NCI-H2227 treated with DMSO at 0.1 percent for 48 hours (cell line): ENCODE data around the gene UNC13B.

Experiments
- DNase-seq: peaks from one replicate; lab custom pipeline; 2025; lab: John Stamatoyannopoulos, UW

The UNC13B gene

DNA sequence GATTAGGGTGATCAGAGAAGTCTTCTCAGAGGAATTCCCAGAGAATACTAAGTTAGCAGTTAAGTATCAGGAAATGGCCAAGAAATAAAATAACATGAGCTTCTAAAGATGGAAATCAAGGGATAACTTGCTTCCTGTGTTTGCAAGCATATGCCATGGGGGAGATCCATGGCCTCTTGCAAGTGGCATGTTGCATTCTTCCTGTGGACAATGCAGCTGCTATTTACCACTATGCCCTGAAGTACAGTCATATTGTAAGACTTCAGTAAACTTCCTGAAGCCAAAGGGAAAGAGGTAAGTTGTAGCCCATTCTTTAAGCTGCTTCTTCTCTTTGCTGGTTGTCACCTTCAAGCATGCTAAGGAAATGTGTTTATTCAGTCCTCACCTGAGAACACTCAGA lies 173.4 kb downstream of the UNC13B start:
- no peak for DNase-seq

DNA sequence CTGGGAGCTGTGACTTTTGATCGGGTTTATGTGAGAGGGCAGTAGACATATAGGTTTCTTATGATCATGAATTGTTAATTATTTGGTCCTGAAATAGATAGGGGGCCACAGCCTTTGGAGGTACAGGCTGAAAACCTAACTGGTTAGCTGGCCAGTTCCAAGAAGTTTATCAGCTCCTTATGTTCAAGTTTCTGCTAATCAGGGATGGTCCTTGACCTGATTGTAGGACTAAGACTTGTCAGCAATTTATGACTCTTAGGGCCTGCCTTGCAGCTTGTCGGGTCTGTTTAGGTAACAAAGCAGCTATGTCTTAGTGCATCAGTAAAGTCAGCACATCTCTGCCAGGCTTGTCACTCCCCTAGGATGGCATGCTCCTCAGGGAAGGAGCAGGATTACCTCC lies 176.3 kb downstream of the UNC13B start:
- DNase-seq = no peak

DNA sequence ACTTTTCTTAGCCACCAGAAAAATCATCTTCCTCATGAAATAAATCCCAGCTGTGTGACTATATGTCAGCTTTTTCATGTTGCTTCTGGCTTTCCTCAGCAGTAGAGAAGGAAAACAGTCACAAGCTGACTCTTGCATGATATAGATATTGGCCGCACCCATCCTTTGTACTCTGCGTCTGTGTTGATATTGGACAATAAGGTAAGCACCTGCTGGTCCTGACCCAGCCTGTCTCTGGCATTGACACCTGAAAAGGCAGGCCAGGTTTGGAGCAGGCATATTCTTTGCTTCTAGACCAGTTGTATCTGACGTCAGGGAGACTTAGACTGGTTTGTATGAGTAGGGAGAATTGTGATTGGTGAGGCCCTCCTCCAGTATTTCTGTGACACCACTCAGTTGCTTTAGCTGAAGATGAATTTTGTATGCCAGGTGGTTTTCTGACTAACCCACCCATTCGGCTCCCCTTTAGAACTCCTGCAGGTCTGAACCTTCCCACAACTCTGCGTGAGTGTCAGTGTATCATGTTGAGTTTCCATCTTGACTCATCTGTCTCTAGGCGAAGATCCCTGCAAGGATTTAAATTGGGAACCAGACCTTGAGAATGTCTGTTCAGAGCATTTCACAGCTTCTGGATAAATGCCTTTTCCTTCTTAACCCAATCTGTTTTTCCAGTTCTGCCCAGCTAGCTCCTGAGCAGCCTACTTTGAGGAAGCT lies 176.9 kb downstream of the UNC13B start:
- no peak for DNase-seq

DNA sequence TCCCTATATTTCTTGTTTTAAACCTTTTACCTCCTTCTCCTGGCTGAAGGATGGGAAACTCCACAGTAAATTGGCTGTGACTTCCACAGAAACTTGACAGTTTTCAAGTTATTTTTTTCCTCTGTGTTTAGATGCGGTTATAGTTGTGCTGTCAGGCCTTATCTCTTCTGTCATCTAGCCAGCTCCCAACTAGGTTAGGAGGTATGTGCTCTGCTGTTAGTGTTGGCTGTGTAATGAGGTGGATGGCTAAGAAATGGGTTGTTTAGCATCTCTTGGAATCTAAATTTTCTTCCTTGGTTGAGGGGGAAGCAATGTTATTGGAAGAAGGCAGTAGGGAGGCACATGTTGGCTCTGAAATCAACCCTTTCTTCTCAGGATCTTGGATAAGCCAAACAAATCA lies 178.2 kb downstream of the UNC13B start:
- DNase-seq = no peak

DNA sequence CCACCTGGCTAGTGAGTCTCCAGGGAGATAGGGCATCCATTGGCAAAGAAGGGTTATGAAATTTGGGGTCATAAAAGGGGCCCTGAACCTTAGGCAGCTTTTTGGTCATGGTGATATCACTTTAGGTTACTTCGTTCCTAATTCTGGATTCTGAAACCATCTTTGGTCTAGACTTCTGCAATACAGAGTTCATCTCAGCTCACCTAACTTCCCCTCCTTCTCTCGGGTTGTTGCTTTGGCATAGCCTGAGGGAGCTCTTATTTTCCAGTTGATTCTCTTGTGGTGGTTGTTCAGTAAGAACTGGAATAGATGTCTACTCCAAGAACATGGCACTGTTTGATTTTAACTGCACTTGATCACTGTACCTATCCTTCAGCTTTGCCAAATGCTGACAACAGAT lies 179.2 kb downstream of the UNC13B start:
- DNase-seq = no peak

DNA sequence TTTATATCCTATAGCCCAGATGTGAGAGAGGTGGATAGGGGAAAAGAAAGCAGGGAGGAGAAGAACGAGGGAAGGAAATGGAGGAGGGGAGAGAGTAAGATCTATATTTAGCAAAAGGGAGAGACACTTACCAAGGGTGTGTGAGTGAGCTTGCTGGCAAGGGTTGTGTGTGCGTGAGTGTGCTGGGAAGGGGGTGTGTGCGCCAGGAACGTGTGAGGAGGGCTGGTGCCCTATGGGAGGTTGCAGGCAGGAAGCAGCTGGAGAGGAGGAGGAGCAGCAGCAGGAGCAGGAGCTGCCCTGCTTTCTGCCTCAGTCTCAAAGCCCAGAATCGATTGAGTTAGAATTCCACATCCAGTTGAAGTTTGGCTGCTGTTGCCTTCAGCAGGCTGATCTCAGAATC lies 179.8 kb downstream of the UNC13B start:
- DNase-seq = peak; percentile 29

DNA sequence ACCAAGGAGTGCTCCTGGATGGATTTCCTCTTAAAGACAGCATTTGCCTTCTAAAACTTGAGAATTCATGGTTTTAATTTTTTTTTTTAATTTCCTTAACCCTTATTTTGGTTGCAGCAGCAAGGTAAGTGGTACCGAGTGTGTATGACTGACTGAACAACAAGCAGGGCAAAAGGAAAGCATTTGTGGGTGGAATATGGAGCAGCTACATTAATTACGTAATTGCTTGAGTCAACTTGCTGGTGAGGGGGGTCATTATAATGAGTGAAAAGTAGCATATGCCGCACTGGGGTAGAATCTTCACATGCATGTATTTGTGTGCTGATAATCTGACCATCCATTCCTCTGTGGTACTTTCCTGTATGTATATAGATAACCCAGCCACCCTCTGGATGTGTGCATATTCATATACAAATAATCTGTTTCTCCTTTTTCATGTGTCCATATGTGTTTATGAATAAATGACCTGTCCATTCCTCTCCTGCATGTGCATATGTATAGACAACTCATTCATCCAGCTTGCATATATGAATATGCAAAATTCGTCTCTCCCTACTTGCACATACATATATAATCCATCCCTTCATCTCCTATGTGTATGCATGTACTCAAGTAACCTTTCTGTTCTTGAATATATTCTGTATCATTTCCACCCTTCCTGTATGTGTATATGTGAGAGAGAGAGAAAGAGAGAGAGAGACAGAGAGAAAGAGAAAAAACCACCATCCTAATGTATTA lies 180.6 kb downstream of the UNC13B start:
- DNase-seq = no peak

DNA sequence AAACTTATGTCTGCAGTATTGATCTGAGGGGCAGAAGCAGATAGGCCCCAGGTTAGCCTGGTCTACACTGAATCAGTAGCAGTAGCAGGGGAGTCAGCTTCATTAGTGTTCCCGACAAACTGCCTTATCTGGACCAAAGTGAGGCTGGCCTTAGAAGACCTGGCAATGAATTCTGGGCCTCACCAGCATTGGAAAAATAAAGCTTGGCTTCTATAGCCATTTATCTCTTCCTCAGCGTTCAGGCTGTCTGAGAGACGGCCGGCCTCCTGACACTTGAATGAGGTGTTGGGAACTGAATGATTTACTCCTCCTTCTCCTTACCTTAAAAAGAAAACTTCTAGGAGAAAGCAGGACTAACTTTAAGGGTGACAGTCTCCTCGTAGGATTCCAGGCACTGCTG lies 186.3 kb downstream of the UNC13B start:
- DNase-seq = no peak

DNA sequence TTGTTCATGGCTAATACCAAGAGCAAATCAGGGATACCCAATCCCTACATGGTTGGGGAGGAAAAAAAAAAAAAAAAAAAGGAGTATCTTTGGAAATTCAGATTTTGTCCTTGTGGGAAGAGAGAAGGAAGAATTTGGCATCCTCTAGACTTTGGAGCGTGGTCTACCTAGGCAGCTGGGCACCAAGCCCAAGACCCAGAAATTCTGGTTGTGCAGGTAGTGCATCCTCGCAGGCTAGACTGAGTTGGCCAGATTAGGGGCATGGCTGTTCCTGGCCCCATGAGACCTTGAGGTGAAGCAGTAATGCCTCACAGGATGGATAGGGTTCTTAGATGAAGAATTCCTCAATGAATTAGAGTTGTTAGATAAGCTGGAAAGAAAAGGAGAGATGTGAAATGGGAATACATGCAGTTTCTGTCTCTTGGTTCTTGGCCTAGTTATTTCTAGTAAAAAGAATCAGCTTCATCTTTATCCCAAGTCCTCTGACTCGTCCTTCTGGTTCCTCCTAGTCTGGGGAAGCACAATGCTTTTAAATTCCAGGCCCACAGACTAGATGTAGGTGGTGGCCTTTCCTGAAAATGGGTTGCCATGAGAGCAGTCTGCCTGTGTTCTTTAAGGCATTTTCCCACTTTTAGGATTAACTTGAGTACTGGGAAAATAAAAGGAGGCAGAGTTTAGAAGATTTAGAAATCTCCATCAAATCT lies 187.6 kb downstream of the UNC13B start:
- no peak for DNase-seq

DNA sequence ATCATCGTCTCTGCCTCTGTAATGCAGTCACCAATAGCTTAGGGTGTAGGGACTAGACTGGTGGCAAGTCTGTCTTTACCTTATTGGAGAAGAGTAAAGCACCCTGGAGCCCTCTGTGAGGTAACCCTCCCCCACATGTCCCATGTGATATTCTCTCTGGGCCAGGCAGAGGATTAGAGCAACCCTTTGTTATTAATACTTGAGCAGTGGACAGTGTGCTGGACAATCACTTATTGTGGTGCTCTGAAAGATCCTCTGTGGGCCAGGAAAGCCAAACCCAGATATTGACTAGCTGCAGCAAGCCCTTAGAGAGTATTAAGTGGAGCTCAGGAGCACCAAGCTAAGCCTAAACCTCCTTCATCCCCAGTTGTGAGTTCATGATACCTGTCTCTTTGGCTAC lies 188.4 kb downstream of the UNC13B start:
- DNase-seq = no peak

DNA sequence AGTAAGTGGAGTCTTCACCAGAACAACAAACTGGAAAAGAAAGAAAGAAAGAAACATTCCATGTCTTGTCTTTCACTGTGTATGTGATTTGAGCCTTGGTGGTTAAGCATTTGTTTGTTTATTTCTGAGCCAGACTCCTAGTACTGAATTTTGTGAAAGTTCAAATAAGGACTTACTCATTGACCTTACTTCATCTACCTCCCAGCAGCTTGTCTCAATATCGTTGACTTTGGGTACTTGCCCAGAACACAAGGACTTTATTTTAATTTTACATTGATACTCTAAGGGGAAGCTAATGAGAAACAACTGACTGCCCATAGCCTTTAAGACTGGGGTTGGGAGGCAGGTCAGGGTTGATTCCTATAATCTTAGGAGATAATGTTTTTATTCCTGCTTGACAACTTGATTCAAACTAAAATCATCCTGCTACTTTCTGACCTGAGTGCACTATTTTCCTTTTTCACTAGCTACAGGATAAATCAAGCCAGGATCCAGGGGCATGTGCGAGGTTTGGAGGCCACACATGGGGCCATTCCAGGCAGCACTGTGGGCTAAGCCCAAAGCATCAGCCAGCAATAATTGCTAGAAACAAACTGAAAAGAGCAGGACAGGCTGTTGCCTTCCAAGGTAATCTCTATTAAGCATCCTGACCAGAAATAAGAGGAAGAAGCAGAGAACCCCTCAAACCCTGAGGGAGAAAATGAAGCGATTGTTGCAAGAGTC lies 189.2 kb downstream of the UNC13B start:
- no peak for DNase-seq

DNA sequence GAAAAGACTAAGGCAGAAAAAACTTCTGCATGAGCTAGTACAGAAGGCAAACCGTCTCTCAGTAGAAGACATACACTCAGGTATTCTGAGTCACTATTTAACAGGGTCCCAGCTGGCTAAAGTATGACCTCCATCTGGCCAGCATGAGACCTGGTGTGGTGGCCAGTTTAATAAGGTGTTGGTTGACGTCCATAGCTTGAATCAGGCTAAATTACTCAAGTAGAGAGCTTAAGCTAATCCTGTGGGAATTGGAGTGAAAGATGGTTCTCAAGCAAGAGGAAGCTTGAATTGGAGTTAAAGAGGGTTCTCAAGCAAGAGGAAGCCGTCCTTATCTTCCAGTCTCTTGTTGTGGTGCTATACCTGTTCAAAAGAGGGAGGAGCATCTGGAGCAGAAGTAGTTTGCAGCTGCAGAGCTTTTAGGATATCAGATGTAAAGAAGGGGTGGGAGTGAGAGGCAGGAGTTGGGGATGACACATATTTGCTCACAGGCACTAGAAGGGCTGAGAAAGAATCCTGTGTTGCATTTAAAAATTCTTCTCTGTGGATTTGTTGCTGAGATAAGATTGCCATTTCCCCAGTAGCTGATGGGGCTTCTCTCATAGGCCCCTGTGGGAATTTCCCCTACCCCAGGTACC lies 192.0 kb downstream of the UNC13B start:
- no peak for DNase-seq

DNA sequence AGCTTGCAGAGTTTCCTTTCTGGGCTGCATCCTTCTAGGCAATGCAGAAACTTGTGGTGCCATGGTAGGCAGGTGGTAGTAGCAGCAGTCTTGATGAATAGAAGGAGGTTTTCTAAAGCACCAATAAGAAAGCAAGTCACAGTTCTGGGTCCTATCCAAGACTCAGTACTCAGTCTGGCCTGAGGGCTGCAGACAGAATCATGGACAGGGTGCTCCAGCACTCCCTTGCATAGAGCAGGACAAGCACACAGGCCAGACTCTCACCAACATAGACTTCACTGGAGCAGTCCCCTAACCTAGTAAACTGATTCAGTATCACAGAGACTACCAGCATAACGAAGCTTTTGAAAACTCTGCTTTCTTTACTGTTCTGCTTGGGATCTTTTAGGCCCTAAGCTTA lies 194.1 kb downstream of the UNC13B start:
- DNase-seq = no peak

DNA sequence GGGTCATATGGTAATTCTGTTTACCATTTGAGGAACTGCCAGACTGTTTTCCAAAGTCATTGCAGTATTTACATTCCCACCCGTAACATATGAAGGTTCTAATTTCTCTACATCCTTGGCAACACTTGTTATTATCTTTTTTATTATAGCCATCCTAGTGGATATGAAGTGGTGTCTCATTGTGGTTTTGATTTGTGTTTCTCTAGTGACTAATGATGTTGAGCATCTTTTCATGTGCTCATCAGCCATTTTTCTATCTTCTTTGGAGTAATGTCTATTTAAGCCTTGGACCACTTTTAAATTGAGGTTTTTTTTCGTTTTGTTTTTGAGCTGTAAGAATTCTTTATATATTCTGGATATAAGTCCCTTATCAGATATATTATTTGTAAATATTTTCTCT lies 195.3 kb downstream of the UNC13B start:
- no peak for DNase-seq

DNA sequence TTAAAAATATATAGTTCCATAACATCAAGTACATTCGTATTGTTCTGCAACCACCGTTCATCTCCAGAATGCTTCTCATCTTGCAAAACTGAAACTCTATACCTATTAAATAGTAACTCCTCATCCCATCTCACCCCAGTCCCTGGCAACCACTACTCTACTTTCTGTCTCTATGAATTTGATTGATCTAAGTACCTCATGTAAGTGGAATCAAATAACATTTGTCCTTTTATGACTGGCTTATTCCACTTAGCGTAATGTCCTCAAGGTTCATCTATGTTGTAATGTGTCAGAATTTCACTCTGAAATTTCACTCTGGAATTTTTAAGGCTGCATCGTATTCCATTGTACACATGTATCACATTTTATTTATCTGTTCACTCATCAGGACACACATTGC lies 196.0 kb downstream of the UNC13B start:
- DNase-seq = no peak

DNA sequence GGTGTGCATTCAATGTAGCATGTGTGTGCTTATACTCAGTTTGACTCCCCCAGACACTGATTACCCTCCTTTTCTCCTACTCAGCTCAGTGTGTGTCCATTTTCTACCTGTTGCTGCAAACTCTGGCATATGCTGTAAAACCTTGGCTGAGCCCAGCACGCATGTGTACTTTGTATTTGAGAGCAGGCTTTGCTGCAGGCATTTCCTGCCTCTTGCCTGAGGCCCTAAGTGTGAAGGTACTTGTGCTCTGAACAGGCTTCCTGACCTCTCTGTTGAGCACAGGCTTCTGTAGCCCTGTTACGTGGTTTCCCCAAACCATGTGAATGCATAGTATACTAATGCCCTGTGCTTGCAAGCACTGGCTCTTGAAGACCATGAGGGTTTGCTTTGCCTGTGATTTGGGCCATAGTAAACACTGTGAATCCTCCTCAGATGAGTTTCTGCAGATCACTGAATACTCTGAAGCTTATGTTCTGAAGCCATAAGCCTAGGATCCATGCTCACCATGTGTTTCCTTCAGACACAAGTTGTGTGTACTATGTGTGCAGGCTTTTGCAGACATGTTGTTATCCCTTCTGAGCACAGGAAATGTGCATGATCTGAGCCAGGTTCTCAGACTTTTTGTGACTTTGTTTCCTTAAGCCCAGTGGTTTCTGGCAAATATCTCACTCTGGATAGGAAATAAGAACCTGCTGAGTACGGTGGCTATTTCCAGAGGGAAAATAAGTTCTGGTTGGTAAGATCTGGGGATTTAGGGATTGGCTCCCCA lies 203.2 kb downstream of the UNC13B start:
- DNase-seq = no peak

DNA sequence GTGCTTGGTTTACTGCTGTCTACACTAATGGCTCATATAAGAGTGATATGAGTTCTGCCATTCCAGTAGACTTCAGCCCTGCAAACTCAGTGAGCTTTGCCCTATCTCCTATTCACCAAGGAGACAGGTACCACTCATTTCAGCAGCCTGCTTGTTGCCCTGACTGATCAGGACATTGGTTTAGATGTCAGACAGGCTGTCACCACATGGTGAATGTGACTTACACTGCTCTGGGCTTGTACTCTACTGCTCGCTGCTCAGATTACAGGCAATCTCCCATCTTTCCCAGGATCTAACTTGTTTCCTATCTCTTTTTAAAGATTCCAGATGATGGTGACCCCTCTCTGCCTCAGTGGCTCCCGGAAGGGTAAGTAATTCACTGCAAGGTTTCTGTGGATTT lies 204.8 kb downstream of the UNC13B start:
- no peak for DNase-seq

DNA sequence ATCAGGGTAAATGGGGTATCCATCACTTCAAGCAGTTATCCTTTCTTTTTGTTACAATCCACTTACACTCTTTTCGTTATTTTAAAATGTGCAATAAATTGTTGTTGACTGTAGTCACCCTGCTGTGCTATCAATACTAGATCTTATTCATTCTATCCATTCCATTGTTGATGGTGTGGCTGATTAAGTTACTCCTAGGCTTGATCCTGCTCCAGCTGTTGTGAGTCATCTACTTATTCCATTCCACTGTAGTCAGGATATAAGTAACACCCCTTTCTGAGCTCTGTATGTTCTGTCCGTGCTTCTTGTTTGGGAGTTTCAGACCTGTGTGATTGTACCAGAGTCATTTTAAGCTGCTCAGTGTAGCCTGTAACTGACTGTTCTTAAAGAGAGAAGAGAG lies 205.6 kb downstream of the UNC13B start:
- DNase-seq = no peak

DNA sequence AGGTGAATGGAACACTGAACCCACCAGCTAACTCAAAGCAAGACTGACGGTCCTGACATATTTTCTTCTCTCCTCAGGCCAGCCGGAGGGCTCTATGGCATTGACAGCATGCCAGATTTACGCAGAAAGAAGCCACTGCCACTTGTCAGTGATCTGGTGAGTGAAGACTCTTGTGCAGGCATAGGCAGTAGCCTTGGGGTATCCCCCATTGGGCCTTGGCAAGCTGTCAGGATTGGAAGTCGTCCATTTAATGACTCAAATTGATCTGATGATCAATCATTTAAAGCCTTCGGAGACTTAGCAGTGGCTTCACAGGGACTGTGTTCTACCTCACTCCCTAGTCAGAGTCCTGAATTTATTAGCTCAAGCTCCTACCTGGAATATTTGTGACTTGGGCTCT lies 208.4 kb downstream of the UNC13B start:
- no peak for DNase-seq

DNA sequence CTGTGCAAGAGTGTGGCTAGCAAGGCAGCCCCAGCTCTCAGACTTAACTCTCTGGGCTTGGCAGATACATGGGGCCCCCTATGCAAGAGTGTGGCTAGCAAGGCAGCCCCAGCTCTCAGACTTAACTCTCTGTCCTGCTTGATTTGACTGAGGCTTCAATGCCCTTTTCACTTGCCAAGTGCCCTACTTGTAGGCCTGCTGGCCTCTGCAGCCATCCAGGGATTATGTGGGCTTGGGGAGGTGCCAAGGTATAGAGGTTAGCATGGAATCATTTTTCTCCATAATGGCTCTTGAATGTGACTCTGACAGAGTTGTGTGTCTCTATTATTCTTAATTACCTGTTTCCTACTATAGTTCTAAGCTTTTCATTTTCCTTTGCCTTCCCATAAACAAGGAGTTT lies 212.6 kb downstream of the UNC13B start:
- DNase-seq = no peak

DNA sequence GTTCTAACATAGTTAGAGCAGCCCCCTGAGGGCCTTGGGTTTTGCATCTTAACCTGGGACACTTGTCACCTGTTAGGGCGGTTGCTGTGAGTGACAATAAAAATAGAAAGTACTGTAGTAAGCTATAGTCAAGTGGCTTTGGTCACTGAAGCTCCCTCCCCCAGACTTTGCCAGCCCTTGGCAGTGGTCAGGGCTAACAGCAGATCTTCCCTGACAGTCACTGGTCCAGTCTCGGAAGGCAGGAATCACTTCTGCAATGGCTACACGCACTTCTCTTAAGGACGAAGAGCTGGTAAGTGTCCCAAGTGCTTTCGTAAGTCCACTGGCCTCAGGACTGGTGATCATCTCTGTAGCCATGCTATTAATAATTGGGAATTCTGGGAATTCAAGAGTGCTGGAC lies 213.1 kb downstream of the UNC13B start:
- no peak for DNase-seq
